AG09309 (cell line): ENCODE results near the gene CD79B.
"Not testable (repeated sequence)": the region's sequence is repeated elsewhere in the genome, so short reads cannot be mapped to it uniquely, and the experiment has no call there.

ENCODE experiments used
- DNase-seq: peaks from one replicate; pipeline ENCODE4 v3.0.0-alpha.2; 2010; ENCODE audit warnings: low read depth
- H3K4me3 ChIP-seq: 2 replicates; pipeline ENCODE4 v1.5.1; 2011; ENCODE audit warnings: mild to moderate bottlenecking, low read depth, low read length, moderate library complexity; ENCODE audit not compliant: control insufficient read depth
- TF ChIP-seq, protein P1 (sequence below): IDR thresholded peaks from 2 replicates; pipeline ENCODE4 v1.5.1; 2011; ENCODE audit warnings: mild to moderate bottlenecking, low read depth, low read length, inconsistent platforms; ENCODE audit not compliant: insufficient read depth, control insufficient read depth; ENCODE audit errors: missing control alignments

The CD79B gene

DNA sequence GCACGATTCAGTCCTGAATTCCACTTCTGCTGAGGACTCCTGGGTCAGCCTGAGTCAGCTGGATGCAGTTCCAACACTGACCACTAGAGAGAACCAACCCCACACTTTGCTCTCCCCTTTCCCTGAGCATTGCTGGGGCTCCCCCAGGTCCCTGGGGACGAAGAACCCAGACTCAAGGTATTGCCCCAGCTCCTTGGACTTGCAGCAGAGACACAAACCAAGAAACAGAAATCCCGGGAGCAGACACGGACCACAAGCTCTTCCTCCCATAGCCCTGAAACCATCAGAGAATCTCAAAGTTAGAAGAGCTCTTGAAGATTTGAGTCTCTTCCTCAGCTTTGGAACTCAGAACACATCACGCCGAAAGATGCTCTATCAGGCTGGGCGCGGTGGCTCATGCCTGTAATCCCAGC is 12.8 kb downstream of the CD79B start:
- TF ChIP-seq, protein P1, sequence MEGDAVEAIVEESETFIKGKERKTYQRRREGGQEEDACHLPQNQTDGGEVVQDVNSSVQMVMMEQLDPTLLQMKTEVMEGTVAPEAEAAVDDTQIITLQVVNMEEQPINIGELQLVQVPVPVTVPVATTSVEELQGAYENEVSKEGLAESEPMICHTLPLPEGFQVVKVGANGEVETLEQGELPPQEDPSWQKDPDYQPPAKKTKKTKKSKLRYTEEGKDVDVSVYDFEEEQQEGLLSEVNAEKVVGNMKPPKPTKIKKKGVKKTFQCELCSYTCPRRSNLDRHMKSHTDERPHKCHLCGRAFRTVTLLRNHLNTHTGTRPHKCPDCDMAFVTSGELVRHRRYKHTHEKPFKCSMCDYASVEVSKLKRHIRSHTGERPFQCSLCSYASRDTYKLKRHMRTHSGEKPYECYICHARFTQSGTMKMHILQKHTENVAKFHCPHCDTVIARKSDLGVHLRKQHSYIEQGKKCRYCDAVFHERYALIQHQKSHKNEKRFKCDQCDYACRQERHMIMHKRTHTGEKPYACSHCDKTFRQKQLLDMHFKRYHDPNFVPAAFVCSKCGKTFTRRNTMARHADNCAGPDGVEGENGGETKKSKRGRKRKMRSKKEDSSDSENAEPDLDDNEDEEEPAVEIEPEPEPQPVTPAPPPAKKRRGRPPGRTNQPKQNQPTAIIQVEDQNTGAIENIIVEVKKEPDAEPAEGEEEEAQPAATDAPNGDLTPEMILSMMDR: peak; percentile 97
- no peak overlapping the region for H3K4me3 ChIP-seq
- DNase-seq: peak; percentile 7

DNA sequence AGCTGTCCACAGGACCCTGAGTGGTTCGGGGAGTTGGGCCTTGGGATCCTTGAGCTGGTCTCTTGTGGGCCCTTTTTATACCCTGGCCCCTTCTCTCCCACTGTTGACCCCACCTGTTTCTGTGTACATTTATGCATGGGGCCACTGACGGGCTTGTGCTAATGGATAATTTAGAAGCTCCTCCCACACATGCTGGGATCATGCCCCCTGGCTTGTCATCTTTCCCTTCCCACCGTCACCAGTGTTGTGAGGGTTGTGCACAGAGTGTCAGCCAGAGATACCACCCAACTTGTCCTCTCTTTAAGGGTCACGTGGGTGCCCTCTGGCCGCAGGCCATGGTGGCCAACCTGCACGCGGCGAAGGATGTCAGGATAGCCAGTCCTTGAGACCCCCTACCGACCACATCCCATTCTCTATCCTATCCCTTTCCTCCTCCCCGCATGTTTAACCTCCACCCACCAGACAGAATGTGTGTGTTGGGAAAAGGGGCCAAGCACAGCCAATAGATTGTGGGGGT is 13.3 kb downstream of the CD79B start, which contains the start of gene GH1:
Gene GH1 (minus strand): TSS at position 51 of the 517 bp plus-strand sequence. CDS start 63 bp downstream, outside the sequence.
- not testable (repeated sequence) for H3K4me3 ChIP-seq, DNase-seq

DNA sequence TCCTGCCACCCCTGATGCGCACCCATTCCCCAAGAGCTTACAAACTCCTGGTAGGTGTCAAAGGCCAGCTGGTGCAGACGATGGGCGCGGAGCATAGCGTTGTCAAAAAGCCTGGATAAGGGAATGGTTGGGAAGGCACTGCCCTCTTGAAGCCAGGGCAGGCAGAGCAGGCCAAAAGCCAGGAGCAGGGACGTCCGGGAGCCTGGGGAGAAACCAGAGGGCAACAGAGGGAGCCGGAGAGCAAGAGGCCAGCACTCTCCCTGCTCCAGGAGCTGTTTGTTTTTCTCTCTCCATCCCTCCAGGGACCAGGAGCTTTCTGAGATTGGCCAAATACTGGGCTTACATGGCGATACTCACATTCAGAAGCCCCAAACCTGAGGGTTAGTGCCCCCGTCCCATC is 13.8 kb downstream of the CD79B start:
- no peak for DNase-seq
- no peak overlapping the region for H3K4me3 ChIP-seq
- TF ChIP-seq, protein P1: no peak

DNA sequence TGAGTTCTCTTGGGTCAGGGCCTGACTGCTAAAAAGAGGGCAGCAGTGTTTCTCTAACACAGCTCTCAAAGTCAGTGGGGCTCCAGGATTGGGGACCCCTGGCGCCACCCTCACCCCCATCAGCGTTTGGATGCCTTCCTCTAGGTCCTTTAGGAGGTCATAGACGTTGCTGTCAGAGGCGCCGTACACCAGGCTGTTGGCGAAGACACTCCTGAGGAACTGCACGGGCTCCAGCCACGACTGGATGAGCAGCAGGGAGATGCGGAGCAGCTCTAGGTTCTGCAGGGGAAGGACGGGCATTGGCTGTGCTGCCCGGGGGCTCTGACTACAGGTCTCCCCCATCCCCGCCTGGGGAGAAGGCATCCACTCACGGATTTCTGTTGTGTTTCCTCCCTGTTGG is 14.5 kb downstream of the CD79B start:
- TF ChIP-seq, protein P1: no peak
- no peak overlapping the region for H3K4me3 ChIP-seq
- no peak for DNase-seq

DNA sequence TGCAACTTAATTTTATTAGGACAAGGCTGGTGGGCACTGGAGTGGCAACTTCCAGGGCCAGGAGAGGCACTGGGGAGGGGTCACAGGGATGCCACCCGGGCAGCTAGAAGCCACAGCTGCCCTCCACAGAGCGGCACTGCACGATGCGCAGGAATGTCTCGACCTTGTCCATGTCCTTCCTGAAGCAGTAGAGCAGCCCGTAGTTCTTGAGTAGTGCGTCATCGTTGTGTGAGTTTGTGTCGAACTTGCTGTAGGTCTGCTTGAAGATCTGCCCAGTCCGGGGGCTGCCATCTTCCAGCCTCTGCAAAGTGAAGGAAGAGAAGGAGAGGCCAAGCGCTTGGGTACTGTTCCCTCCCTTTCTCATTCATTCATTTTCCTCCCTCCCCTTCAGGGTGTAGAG is 14.9 kb downstream of the CD79B start:
- DNase-seq: not testable (repeated sequence)

DNA sequence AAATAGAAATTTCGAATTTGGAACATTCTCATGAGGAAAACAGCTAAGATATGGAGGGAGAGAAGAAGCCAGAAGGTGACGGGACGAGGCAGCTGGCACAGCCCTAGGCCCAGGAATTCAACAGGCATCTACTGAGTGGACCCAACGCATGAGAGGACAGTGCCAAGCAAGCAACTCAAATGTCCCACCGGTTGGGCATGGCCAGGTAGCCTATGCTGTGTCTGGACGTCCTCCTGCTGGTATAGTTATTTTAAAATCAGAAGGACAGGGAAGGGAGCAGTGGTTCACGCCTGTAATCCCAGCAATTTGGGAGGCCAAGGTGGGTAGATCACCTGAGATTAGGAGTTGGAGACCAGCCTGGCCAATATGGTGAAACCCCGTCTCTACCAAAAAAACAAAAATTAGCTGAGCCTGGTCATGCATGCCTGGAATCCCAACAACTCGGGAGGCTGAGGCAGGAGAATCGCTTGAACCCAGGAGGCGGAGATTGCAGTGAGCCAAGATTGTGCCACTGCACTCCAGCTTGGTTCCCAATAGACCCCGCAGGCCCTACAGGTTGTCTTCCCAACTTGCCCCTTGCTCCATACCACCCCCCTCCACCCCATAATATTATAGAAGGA is 15.5 kb downstream of the CD79B start:
- H3K4me3 ChIP-seq: no peak overlapping the region
- TF ChIP-seq, protein P1: no peak
- no peak for DNase-seq

More for the DNA sequence above, 14.9 kb downstream of the CD79B start:
- not testable (repeated sequence) for H3K4me3 ChIP-seq

DNA sequence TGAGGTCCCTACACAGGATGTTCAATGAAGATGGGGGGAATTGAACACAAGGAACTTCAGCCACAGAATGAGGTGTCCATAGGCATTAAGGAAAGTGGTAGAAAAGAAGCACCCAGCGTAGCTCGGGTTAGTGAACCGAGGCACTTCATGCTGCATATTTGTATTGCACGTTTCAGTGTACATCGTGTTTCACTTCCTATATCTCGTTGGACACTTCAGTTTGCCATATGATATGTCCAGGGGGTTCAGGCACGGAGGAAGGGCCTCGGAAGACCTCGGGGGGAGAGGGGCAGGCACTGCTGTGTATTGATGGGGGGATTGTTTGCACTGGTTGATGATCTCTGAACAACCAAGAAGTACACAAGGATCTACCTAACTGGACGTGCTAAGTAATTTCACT is 16.4 kb downstream of the CD79B start:
- DNase-seq, H3K4me3 ChIP-seq: not testable (repeated sequence)

DNA sequence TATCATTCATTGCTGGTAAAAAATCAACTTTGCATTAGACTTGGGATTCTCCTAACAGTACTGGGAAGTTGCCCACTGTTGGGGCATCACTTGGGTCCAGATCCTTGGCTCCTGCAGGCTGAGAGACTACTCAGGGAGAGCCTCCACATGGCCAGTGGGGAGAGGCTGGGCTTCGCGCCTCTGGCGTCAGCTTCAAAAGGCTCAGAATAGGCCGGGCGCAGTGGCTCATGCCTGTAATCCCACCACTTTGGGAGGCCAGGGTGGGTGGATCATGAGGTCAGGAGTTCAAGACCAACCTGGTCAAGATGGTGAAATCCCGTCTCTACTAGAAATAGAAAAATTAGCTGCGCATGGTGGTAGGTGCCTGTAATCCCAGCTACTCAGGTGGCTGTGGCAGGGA is 17.7 kb downstream of the CD79B start:
- H3K4me3 ChIP-seq: no peak overlapping the region

More for the DNA sequence above, 17.7 kb downstream of the CD79B start:
- TF ChIP-seq, protein P1: no peak
- no peak for DNase-seq
